SK-N-MC (cell line): Measurements from ENCODE around the gene KIF2A.

Experiments
- EZH2 ChIP-seq: fragments of 200-600 bp; sonication (generic); IDR thresholded peaks from one replicate; pipeline ENCODE4 v1.6.1; 2017; ENCODE audit warnings: antibody characterized with exemption
- POLR2AphosphoS5 ChIP-seq: IDR thresholded peaks from 2 replicates; pipeline ENCODE4 v1.6.1; 2012; ENCODE audit warnings: mild to moderate bottlenecking, low read depth, low read length, borderline replicate concordance

DNA sequence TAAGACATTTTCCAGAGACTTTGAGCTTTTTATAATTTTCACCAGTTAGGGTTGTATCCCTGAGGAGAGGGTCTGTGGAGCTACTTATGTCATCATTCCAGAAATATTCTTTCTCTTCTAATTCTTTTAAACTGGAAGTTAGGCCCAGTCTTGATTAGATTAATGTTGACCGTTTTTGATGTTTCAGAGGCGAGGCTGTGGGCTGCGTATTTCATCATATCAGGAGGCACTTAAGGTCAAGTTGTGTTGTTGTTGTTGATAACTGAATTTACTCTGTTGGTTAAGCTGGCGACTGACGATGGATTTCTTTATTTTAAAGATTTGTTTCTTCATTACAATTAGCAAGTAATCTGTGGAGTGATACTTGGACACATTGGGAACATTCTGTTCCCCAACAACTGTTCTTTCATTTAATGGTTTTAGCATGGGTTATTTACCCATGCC, 126.6 kb downstream of the KIF2A start:
- TF ChIP-seq EZH2 (no peak), POLR2AphosphoS5 (no peak)
